Astrocyte of the cerebellum (primary cell): ENCODE data around the gene PLCH2.

Source experiments
- DNase-seq: peaks from one replicate; pipeline ENCODE4 v3.0.0-alpha.2; 2011; ENCODE audit warnings: low read depth
- H3K4me3 ChIP-seq: 2 replicates; pipeline ENCODE4 v1.5.1; 2011; ENCODE audit warnings: mild to moderate bottlenecking, low read depth, low read length, moderate library complexity
- in situ Hi-C: cut with HindIII; loops from 2 replicates; pipeline ENCODE4 v1.10.0; 2017; ENCODE audit warnings: low sequenced_read_pairs
- TF ChIP-seq, protein P1 (sequence below): IDR thresholded peaks from 2 replicates; pipeline ENCODE4 v1.5.1; 2012; ENCODE audit warnings: low read length, low read depth, moderate library complexity, mild to moderate bottlenecking; ENCODE audit errors: missing control alignments

The PLCH2 gene

DNA sequence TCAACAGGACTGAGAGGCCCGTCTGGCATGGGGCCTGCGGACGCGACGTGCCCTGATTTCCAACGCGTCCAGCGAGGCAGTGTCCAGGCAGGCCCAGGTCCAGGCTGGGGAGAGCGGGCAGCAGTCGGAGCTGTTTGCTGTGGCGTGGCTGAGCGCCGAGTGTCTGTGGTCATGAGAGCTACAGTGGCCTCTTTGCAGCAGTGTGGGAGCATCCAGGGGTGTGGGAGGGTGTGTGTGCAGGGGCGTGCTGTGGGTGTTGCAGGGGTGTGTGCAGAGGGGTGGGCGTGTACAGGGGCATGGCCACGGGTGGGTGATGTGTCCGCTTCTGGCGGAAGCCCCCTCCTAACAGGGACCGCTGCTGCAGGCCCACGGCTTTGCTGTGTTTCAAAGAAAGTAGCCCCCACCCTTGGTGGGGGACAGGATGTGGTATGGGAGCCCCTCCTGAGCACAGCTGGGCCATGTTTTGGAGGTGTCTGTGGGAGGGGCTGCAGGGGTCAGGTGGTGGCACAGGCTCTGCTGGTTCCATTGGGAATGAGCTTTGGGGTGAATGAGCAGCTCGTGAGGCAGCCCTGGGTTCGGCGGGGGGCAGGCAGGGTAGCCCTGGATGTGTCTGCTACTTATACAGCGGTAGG, 17.7 kb downstream of the PLCH2 start:
- in situ Hi-C loops, result no loop called here
- TF ChIP-seq, protein P1, sequence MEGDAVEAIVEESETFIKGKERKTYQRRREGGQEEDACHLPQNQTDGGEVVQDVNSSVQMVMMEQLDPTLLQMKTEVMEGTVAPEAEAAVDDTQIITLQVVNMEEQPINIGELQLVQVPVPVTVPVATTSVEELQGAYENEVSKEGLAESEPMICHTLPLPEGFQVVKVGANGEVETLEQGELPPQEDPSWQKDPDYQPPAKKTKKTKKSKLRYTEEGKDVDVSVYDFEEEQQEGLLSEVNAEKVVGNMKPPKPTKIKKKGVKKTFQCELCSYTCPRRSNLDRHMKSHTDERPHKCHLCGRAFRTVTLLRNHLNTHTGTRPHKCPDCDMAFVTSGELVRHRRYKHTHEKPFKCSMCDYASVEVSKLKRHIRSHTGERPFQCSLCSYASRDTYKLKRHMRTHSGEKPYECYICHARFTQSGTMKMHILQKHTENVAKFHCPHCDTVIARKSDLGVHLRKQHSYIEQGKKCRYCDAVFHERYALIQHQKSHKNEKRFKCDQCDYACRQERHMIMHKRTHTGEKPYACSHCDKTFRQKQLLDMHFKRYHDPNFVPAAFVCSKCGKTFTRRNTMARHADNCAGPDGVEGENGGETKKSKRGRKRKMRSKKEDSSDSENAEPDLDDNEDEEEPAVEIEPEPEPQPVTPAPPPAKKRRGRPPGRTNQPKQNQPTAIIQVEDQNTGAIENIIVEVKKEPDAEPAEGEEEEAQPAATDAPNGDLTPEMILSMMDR, result no peak
- H3K4me3 ChIP-seq, result no peak overlapping the region
- DNase-seq, result peak; percentile 5

DNA sequence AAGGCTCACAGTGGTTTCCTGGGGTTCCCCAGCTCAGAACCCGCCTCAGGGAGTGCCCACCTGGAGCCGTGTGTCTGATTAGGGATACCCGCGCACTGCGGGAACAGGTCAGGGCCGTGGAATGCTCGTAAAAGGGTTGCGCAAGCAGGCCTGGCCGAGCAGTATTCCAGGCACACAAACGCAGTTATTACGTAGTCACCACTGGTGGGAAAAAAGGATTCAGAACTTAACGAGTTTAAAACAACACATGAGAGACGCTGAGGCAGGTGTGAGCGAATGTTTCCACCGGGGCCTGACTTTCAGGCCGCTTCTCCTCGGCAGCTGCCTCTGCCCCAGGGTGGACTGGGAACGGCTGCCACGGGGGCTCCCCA, 18.2 kb downstream of the PLCH2 start:
- in situ Hi-C loops, result no loop called here
- no peak for DNase-seq
- TF ChIP-seq, protein P1, result no peak
- H3K4me3 ChIP-seq, result no peak overlapping the region

DNA sequence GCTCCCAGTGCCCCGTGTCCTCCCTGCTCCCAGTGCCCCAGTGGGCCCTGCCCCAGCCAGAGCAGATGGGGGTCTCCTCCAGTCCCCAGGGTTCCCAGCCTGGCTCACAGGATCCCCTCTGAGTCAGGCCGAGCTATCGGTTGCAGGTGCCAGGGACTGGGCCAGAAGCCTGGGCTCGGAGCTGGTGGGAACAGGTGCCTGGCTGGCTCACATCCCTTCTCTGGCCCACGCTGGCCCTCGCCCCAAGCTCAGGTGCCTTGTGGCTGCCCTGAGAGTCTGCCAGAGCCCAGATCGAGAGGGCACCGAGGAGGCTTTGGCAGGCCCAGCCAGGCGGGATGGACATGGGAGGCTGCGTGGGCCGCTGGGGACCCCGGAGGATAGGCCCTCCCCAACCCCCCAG, 18.9 kb downstream of the PLCH2 start:
- no peak for DNase-seq
- TF ChIP-seq, protein P1, result no peak
- in situ Hi-C loops, result no loop called here
- no peak overlapping the region for H3K4me3 ChIP-seq

DNA sequence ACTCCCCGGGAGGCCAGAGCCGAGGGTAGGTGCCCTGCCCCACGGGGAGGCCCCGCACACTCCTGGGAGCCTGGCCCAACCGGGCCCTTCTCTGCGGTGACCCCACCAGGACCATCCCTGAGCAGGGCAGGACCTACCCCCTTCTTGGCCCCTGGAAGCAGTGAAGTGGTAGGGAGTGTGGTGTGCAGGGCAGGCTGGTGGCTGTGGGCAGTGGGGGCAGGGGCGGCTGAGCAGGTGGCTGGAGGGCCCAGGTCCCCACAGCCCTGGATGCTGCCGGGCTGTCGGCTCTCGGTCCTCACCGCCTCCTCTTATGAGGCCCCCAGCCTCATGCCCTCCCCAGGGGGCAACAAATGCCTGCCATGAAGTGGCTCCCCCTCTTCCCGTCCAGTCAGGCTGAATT, 19.5 kb downstream of the PLCH2 start:
- TF ChIP-seq, protein P1, result no peak
- in situ Hi-C loops, result no loop called here
- no peak for DNase-seq
- no peak overlapping the region for H3K4me3 ChIP-seq

DNA sequence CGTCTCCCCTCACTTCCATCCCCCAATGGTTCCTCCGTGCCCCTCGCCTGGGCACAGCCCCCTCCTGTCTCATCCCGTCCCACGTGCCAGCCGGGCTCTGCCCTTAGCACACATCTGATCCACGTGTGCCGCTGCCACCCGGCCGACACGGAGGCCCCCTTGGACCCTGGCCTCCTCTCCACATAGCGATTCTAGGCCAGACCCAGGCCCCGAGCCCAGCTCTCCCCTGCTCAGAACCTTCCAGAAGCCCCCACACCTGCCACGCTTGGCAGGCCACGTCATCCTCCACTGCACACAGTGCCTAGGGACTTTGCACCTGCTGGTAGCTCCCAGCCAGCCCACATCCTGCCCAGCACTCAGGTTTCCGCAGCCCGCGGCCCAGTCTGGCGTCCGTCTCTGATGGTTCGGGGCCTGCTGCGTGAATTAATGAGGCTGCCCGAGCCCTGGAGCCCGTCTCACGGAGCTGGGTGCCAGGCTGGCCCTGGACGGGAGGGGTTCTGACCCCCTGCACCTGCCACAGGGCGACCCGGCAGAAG, 20.1 kb downstream of the PLCH2 start:
- H3K4me3 ChIP-seq, result no peak overlapping the region
- DNase-seq, result no peak
- TF ChIP-seq, protein P1, result no peak
- in situ Hi-C loops, result no loop called here

DNA sequence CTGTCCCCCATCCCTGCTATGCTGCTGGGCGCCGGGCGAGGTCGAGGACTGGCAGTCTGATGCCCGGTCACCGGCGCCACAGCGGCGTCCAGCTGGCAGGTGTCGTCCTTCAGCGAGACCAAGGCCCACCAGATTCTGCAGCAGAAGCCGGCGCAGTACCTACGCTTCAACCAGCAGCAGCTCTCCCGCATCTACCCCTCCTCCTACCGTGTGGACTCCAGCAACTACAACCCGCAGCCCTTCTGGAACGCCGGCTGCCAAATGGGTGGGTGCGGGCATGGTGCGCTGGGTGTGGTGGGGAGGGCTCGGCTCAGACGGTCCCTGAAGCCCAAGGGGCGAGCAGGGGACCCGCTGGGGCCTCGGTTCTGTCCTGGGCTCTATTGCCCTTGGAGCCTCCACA, 20.7 kb downstream of the PLCH2 start:
- TF ChIP-seq, protein P1, result no peak
- no peak for DNase-seq
- in situ Hi-C loops, result no loop called here
- no peak overlapping the region for H3K4me3 ChIP-seq
